Endothelial cell of umbilical vein (primary cell): Measurements from ENCODE around the gene C1QTNF9B. TPM values are rescaled to one million over a fixed set of nuclear protein-coding genes. Genes with fewer than 3 reads are reported as not detected.

Source experiments
- BruUV-seq: library from RNA; stranded (reverse); fragments of 400-500 nt; replicated peaks from 2 replicates; lab custom pipeline; 2021; lab: Mats Ljungman, UMichigan
- CTCF ChIA-PET: fragments of 300-600, 350-600 bp; sonication (Branson Sonifier 250); formaldehyde crosslinking; loops from one replicate; lab custom pipeline; 2021; ENCODE audit warnings: antibody characterized with exemption, inconsistent platforms; lab: Charles Lee
- POLR2A ChIA-PET: fragments of 300-600, 350-600 bp; sonication (Branson Sonifier 250); formaldehyde crosslinking; loops from one replicate; lab custom pipeline; 2021; ENCODE audit warnings: antibody characterized with exemption, inconsistent platforms; lab: Charles Lee
- DNase-seq: peaks from one replicate; pipeline ENCODE4 v3.0.0-alpha.2; 2011; ENCODE audit warnings: low read depth, low spot score
- FAIRE-seq: peaks from 2 replicates; lab custom pipeline; 2011; peaks lifted over from hg19 to GRCh38; lab: Jason Lieb, UNC
- H2AFZ ChIP-seq: 2 replicates; pipeline ENCODE4 v1.6.0; 2012; ENCODE audit warnings: low read depth, low read length, control low read depth, inconsistent platforms
- H3K27ac ChIP-seq: 2 replicates; pipeline ENCODE4 v1.5.1; 2011; ENCODE audit warnings: low read depth, mild to moderate bottlenecking, control low read depth, low read length, moderate library complexity; ENCODE audit not compliant: insufficient read depth
- H3K27me3 ChIP-seq, 2 experiments: 2 replicates each; pipeline versions ENCODE4 v1.6.0 to v1.6.1; 2011; ENCODE audit warnings: low read length in 2 of 2, mixed read lengths in 1 of 2; ENCODE audit not compliant: control insufficient read depth in 2 of 2, insufficient read depth in 2 of 2
- H3K36me3 ChIP-seq, 2 experiments: 2 replicates in 1 of 2; 3 replicates in 1 of 2; pipeline ENCODE4 v1.5.1; 2011; ENCODE audit warnings: low read length in 2 of 2, mild to moderate bottlenecking in 1 of 2, moderate library complexity in 1 of 2; ENCODE audit not compliant: control insufficient read depth in 2 of 2, insufficient read depth in 2 of 2; ENCODE audit errors: extremely low read depth in 1 of 2
- H3K4me1 ChIP-seq: 3 replicates; pipeline ENCODE4 v1.5.1; 2011; ENCODE audit warnings: mild to moderate bottlenecking, low read length; ENCODE audit not compliant: control insufficient read depth, insufficient read depth; ENCODE audit errors: extremely low read depth
- H3K4me2 ChIP-seq: 2 replicates; pipeline ENCODE4 v1.6.1; 2011; ENCODE audit warnings: low read length, control low read depth, mixed read lengths; ENCODE audit not compliant: insufficient read depth
- H3K4me3 ChIP-seq, 3 experiments: fragments of 200-600 bp in 1 of 3; sonication (generic), shearing (Covaris generic) in 1 of 3; replicated peaks in 1 of 3; 2 replicates each; pipeline ENCODE4 v1.5.1; 2011 to 2016; ENCODE audit warnings: control low read depth in 3 of 3, low read length in 3 of 3, mild to moderate bottlenecking in 2 of 3, inconsistent platforms in 1 of 3, low read depth in 1 of 3, moderate library complexity in 1 of 3; ENCODE audit not compliant: insufficient read depth in 1 of 3
- H3K79me2 ChIP-seq: 2 replicates; pipeline ENCODE4 v1.6.0; 2012; ENCODE audit warnings: low read length, inconsistent platforms; ENCODE audit not compliant: control insufficient read depth, insufficient read depth
- H3K9ac ChIP-seq: replicated peaks from 2 replicates; pipeline ENCODE3; 2011; ENCODE audit warnings: low read length, control low read depth; ENCODE audit not compliant: insufficient read depth; ENCODE audit errors: extremely low read depth
- H3K9me1 ChIP-seq: replicated peaks from 3 replicates; pipeline ENCODE4 v1.6.0; 2011; ENCODE audit warnings: mild to moderate bottlenecking, low read length; ENCODE audit not compliant: control insufficient read depth, insufficient read depth; ENCODE audit errors: extremely low read depth
- H3K9me3 ChIP-seq: replicated peaks from 2 replicates; pipeline ENCODE4 v1.5.1; 2012; ENCODE audit warnings: low read length, inconsistent platforms; ENCODE audit not compliant: control insufficient read depth, insufficient read depth
- H4K20me1 ChIP-seq: replicated peaks from 2 replicates; pipeline ENCODE3; 2011; ENCODE audit warnings: mild to moderate bottlenecking, low read length; ENCODE audit not compliant: control insufficient read depth, insufficient read depth; ENCODE audit errors: extremely low read depth
- EZH2 ChIP-seq: IDR thresholded peaks from 2 replicates; pipeline ENCODE4 v1.6.1; 2012; ENCODE audit warnings: borderline replicate concordance, low read depth, mild to moderate bottlenecking, moderate library complexity, low read length, inconsistent platforms; ENCODE audit not compliant: severe bottlenecking
- FOS ChIP-seq: IDR thresholded peaks from 2 replicates; pipeline ENCODE4 v1.6.1; 2011; ENCODE audit warnings: mild to moderate bottlenecking, low read length, moderate library complexity, borderline replicate concordance; ENCODE audit not compliant: insufficient read depth
- GATA2 ChIP-seq: IDR thresholded peaks from 2 replicates; pipeline ENCODE4 v1.7.0; 2011; ENCODE audit warnings: low read depth, mild to moderate bottlenecking, moderate library complexity, mixed read lengths, low read length; ENCODE audit not compliant: insufficient read length, insufficient read depth
- JUN ChIP-seq: IDR thresholded peaks from 2 replicates; pipeline ENCODE4 v1.6.1; 2011; ENCODE audit warnings: borderline replicate concordance, low read depth; ENCODE audit not compliant: insufficient read length, insufficient read depth
- MYC ChIP-seq: IDR thresholded peaks from one replicate; pipeline ENCODE4 v1.6.1; 2011; ENCODE audit warnings: mild to moderate bottlenecking, low read depth, low read length
- POLR2A ChIP-seq: IDR thresholded peaks from 2 replicates; pipeline ENCODE4 v1.6.1; 2012; ENCODE audit warnings: low read depth, mild to moderate bottlenecking, control low read depth, low read length
- POLR2AphosphoS5 ChIP-seq: IDR thresholded peaks from 2 replicates; pipeline ENCODE4 v1.6.1; 2012; ENCODE audit warnings: low read depth, mild to moderate bottlenecking, control low read depth, low read length, moderate library complexity; ENCODE audit not compliant: insufficient read depth
- dilution Hi-C: fragments of 300-500 bp; cut with MboI; formaldehyde crosslinking; loops from one replicate; pipeline ENCODE4 v1.15.0; 2019; ENCODE audit warnings: low sequenced_read_pairs; ENCODE audit not compliant: extremely low pct_ligation_motif_present
- intact Hi-C: fragments of 100-400 bp; cut with micrococcal nuclease; formaldehyde crosslinking; loops from one replicate; pipeline ENCODE4 v1.10.0; 2022
- polyA plus RNA-seq, 4 experiments: library from polyadenylated mRNA; depleted of rRNA in 3 of 4; stranded (reverse) in 3 of 4; unstranded in 1 of 4; fragments of >200 nt; gene quantifications; 2 replicates each; pipeline versions ENCODE4 v1.2.1 to v1.2.3, GENCODE V29; 2011 to 2012; ENCODE audit warnings: missing spikeins in 1 of 4
- total RNA-seq: library from RNA; stranded (reverse); gene quantifications from 2 replicates; pipeline ENCODE4 v1.2.3, GENCODE V29; 2021
- TF ChIP-seq, protein P1 (sequence below), 2 donors: IDR thresholded peaks; 1 replicate in 1 of 2; 2 replicates in 1 of 2; pipeline ENCODE4 v1.5.1; 2011; ENCODE audit warnings: low read length in 2 of 2, mild to moderate bottlenecking in 2 of 2, moderate library complexity in 2 of 2, control low read depth in 1 of 2, inconsistent platforms in 1 of 2, low read depth in 1 of 2; ENCODE audit not compliant: insufficient read depth in 1 of 2; ENCODE audit errors: extremely low read depth in 1 of 2
- TF ChIP-seq, protein P2 (sequence below): IDR thresholded peaks from 2 replicates; pipeline ENCODE4 v1.6.1; 2011; ENCODE audit not compliant: insufficient read depth, insufficient read length

Gene C1QTNF9B
- total and polyA plus RNA-seq, 2 donors (not counting 3 experiments of a cell fraction or from before 2014, with no cell fraction given), result 0.06 TPM; not detected in 1

DNA sequence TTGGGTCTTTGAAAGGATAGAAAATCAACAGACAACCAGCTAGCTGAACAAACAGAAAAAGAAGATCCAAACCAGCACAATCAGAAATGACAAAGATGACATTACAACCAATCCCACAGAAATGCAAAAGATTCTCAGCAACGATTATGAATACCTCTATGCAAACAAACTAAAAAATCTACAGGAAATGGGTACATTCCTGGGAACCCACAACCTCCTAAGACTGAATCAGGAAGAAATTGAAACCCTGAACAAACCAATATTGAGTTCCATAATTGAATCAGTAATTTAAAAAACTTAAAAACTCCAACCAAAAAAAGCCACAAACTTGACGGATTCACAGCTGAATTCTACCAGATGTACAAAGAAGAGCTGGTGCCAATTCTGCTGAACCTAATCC is 20.9 kb upstream of the C1QTNF9B start:
- Histone ChIP-seq H3K9ac (no peak overlapping the region), H3K79me2 (no peaks in the 10 kb centered on the region), H3K9me1 (no peaks in the 10 kb centered on the region), H3K36me3 (no peaks in the 10 kb centered on the region), H4K20me1 (no peaks in the 10 kb centered on the region), H3K4me1 (peaks cover 16% of the 10 kb centered on the region), H3K27me3 (peaks cover 10 to 12% of the 10 kb centered on the region in 2 experiments), H3K27ac (no peak overlapping the region), H3K4me3 (no peak overlapping the region), H3K4me2 (no peak overlapping the region), H3K9me3 (no peaks in the 10 kb centered on the region), H2AFZ (no peak overlapping the region)
- BruUV-seq, result no TSS peak
- CTCF ChIA-PET, result interaction anchor here (1.0 to 6.2 kb wide), 3 partner anchors 18 to 310 kb away, joined by 3 to 72 read pairs (median 20); no protein-coding TSS in a partner anchor
- TF ChIP-seq, protein P1, sequence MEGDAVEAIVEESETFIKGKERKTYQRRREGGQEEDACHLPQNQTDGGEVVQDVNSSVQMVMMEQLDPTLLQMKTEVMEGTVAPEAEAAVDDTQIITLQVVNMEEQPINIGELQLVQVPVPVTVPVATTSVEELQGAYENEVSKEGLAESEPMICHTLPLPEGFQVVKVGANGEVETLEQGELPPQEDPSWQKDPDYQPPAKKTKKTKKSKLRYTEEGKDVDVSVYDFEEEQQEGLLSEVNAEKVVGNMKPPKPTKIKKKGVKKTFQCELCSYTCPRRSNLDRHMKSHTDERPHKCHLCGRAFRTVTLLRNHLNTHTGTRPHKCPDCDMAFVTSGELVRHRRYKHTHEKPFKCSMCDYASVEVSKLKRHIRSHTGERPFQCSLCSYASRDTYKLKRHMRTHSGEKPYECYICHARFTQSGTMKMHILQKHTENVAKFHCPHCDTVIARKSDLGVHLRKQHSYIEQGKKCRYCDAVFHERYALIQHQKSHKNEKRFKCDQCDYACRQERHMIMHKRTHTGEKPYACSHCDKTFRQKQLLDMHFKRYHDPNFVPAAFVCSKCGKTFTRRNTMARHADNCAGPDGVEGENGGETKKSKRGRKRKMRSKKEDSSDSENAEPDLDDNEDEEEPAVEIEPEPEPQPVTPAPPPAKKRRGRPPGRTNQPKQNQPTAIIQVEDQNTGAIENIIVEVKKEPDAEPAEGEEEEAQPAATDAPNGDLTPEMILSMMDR (IDR thresholded peaks at IDR 0.05; ENCODE audit: extremely low read depth in 1 of 2, insufficient read depth in 1 of 2, low read depth in 1 of 2, low read length in 2 of 2), result no peak
- no peak for TF ChIP-seq MYC
- no peak for TF ChIP-seq GATA2
- no peak for TF ChIP-seq FOS
- TF ChIP-seq, protein P2, sequence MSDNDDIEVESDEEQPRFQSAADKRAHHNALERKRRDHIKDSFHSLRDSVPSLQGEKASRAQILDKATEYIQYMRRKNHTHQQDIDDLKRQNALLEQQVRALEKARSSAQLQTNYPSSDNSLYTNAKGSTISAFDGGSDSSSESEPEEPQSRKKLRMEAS, result no peak
- no peak for FAIRE-seq
- dilution Hi-C loops (no loop called here), intact Hi-C loops (no loop called here)
- POLR2A ChIA-PET, result no interaction called here
- no peak for DNase-seq

DNA sequence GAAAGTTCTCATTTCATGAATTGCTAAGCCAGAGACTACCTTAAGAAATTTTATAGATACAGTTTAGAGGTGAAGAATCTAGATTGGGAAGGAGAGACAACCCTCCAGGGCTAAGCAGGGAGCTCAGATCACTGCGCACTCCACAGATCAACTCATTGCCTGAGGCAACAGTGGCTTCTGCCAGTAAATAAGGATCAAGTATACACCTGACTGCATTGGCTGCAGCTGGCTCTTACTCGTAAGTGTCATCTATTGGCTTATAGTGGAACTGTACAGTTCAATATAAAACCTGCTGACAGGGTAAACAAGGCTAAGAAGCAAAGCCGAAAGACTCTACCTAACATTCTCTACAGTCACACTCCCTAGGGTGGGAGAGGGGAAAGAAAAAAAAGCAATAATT is 18.0 kb upstream of the C1QTNF9B start:
- Histone ChIP-seq H2AFZ (no peak overlapping the region), H3K9ac (no peak overlapping the region), H3K9me3 (no peaks in the 10 kb centered on the region), H3K4me3 (no peak overlapping the region), H3K36me3 (no peaks in the 10 kb centered on the region), H3K79me2 (no peaks in the 10 kb centered on the region), H3K9me1 (no peaks in the 10 kb centered on the region), H3K4me2 (no peak overlapping the region), H3K27ac (no peak overlapping the region), H3K27me3 (peaks cover 10 to 12% of the 10 kb centered on the region in 2 experiments), H3K4me1 (no peaks in the 10 kb centered on the region), H4K20me1 (no peaks in the 10 kb centered on the region)
- BruUV-seq, result no TSS peak
- TF ChIP-seq, protein P1 (IDR thresholded peaks at IDR 0.05; ENCODE audit: extremely low read depth in 1 of 2, insufficient read depth in 1 of 2, low read depth in 1 of 2, low read length in 2 of 2), result no peak
- no peak for TF ChIP-seq GATA2
- TF ChIP-seq POLR2AphosphoS5, result no peak
- no peak for TF ChIP-seq MYC
- no peak for TF ChIP-seq POLR2A
- no peak for TF ChIP-seq FOS
- TF ChIP-seq EZH2, result no peak
- TF ChIP-seq, protein P2, result no peak
- TF ChIP-seq JUN, result no peak
- POLR2A ChIA-PET, result no interaction called here
- FAIRE-seq (no peak), DNase-seq (no peak)
- CTCF ChIA-PET, result interaction anchor here (6.2 kb wide), 1 partner anchor 45 kb away, joined by 72 read pairs; no protein-coding TSS in a partner anchor
- intact Hi-C loops (no loop called here), dilution Hi-C loops (no loop called here)
